Liver (tissue), 9 donors: ENCODE results near the gene THEMIS. TPM values are rescaled to one million over a fixed set of nuclear protein-coding genes. Genes with fewer than 3 reads are reported as not detected.

Experiments
- DNase-seq: peaks from one replicate; pipeline ENCODE4 v3.0.0-alpha.2; 2017; ENCODE audit warnings: low spot score
- H3K27ac ChIP-seq, 2 donors: one replicate each; pipeline ENCODE4 v1.7.0; 2013; ENCODE audit warnings: inconsistent platforms in 2 of 2, low read length in 2 of 2, control low read depth in 1 of 2, low read depth in 1 of 2, mild to moderate bottlenecking in 1 of 2
- H3K27me3 ChIP-seq, 4 donors: one replicate each; pipeline versions ENCODE4 v1.6.1 to v1.7.0; 2013; ENCODE audit warnings: low read length in 3 of 4, inconsistent platforms in 1 of 4, mild to moderate bottlenecking in 1 of 4, moderate library complexity in 1 of 4; ENCODE audit not compliant: control insufficient read depth in 4 of 4, insufficient read depth in 4 of 4
- H3K36me3 ChIP-seq, 4 donors: one replicate each; pipeline versions ENCODE4 v1.6.1 to v1.7.0; 2013; ENCODE audit warnings: low read length in 3 of 4, mild to moderate bottlenecking in 3 of 4, low read depth in 1 of 4, moderate library complexity in 1 of 4; ENCODE audit not compliant: control insufficient read depth in 4 of 4, insufficient read depth in 3 of 4
- H3K4me1 ChIP-seq, 4 donors: one replicate each; pipeline versions ENCODE4 v1.6.1 to v1.7.0; 2013; ENCODE audit warnings: low read length in 3 of 4, mild to moderate bottlenecking in 3 of 4, moderate library complexity in 1 of 4; ENCODE audit not compliant: control insufficient read depth in 4 of 4, insufficient read depth in 4 of 4
- H3K4me3 ChIP-seq, 3 donors: one replicate each; pipeline versions ENCODE4 v1.6.1 to v1.7.0; 2013; ENCODE audit warnings: low read length in 3 of 3, control low read depth in 1 of 3, low read depth in 1 of 3, mild to moderate bottlenecking in 1 of 3
- H3K9ac ChIP-seq, 2 donors: one replicate each; pipeline ENCODE4 v1.7.0; 2013; ENCODE audit warnings: low read length in 2 of 2, mild to moderate bottlenecking in 2 of 2, moderate library complexity in 2 of 2, control low read depth in 1 of 2, low read depth in 1 of 2
- H3K9me3 ChIP-seq, 4 donors: one replicate each; pipeline versions ENCODE4 v1.6.1 to v1.7.0; 2013; ENCODE audit warnings: low read length in 3 of 4; ENCODE audit not compliant: control insufficient read depth in 4 of 4
- EGR1 ChIP-seq, 2 donors: IDR thresholded peaks; 2 replicates each; pipeline ENCODE4 v1.6.1; 2016 to 2018; ENCODE audit warnings: antibody characterized with exemption in 2 of 2, low read depth in 2 of 2
- FOXA1 ChIP-seq: IDR thresholded peaks from 2 replicates; pipeline ENCODE4 v1.6.1; 2016; ENCODE audit warnings: antibody characterized with exemption
- FOXA2 ChIP-seq: IDR thresholded peaks from 2 replicates; pipeline ENCODE4 v1.6.1; 2016; ENCODE audit warnings: antibody characterized with exemption
- GABPA ChIP-seq, 2 donors: IDR thresholded peaks in 1 of 2; conservative IDR thresholded peaks in 1 of 2; 2 replicates each; pipeline ENCODE4 v1.6.1; 2016; ENCODE audit warnings: antibody characterized with exemption in 2 of 2, mild to moderate bottlenecking in 1 of 2, moderate library complexity in 1 of 2
- HNF4A ChIP-seq, 2 donors: conservative IDR thresholded peaks; 2 replicates each; pipeline ENCODE4 v1.6.1; 2016; ENCODE audit warnings: antibody characterized with exemption in 2 of 2, mild to moderate bottlenecking in 2 of 2
- HNF4G ChIP-seq: IDR thresholded peaks from 2 replicates; pipeline ENCODE4 v1.6.1; 2016; ENCODE audit warnings: antibody characterized with exemption
- JUND ChIP-seq, 2 donors: IDR thresholded peaks; 2 replicates each; pipeline ENCODE4 v1.6.1; 2016; ENCODE audit warnings: antibody characterized with exemption in 2 of 2
- MAX ChIP-seq: IDR thresholded peaks from 2 replicates; pipeline ENCODE4 v1.6.1; 2016; ENCODE audit warnings: antibody characterized with exemption
- NR2F2 ChIP-seq: IDR thresholded peaks from 2 replicates; pipeline ENCODE4 v1.6.1; 2016; ENCODE audit warnings: antibody characterized with exemption
- RAD21 ChIP-seq, 2 donors: IDR thresholded peaks; 2 replicates each; pipeline ENCODE4 v1.6.1; 2016; ENCODE audit warnings: antibody characterized with exemption in 2 of 2, mild to moderate bottlenecking in 2 of 2
- RXRA ChIP-seq, 2 donors: IDR thresholded peaks; 2 replicates each; pipeline ENCODE4 v1.6.1; 2017 to 2018; ENCODE audit warnings: antibody characterized with exemption in 2 of 2, mild to moderate bottlenecking in 1 of 2
- SP1 ChIP-seq: IDR thresholded peaks from 2 replicates; pipeline ENCODE4 v1.6.1; 2018; ENCODE audit warnings: antibody characterized with exemption, mild to moderate bottlenecking
- TAF1 ChIP-seq: conservative IDR thresholded peaks from 2 replicates; pipeline ENCODE4 v1.6.1; 2016; ENCODE audit warnings: antibody characterized with exemption, mild to moderate bottlenecking
- YY1 ChIP-seq: IDR thresholded peaks from 2 replicates; pipeline ENCODE4 v1.6.1; 2016; ENCODE audit warnings: antibody characterized with exemption, mild to moderate bottlenecking
- WGBS: extraction: QIAGEN DNeasy Blood & Tissue Kit; methylation state at CpG from one replicate; pipeline ENCODE4 v1.1.7; 2013; 5-methylcytosine and 5-hydroxymethylcytosine counted together
- polyA plus RNA-seq, 2 donors: library from polyadenylated mRNA; stranded (reverse) in 1 of 2; unstranded in 1 of 2; fragments of 200-250 nt in 1 of 2; fragments of >200 nt in 1 of 2; fragmentation: Nextera tagmentation in 1 of 2; extraction: Ambion mirVana in 1 of 2; gene quantifications; one replicate each; pipeline versions ENCODE4 v1.2.1 to v1.2.3, GENCODE V29; 2013 to 2015
- total RNA-seq, 2 donors: library from RNA; depleted of rRNA; stranded (reverse); fragments of >200 nt; gene quantifications; one replicate each; pipeline ENCODE4 v1.2.3, GENCODE V29; 2014
- TF ChIP-seq, protein P1 (sequence below): IDR thresholded peaks from 2 replicates; pipeline ENCODE4 v1.6.1; 2016; ENCODE audit warnings: antibody characterized with exemption
- TF ChIP-seq, protein P2 (sequence below): fragments of 150-350 bp; IDR thresholded peaks from 2 replicates; pipeline ENCODE4 v1.5.1; 2017; ENCODE audit warnings: improper control_type of control experiment, low read depth, low read length; ENCODE audit not compliant: missing input control
- TF ChIP-seq, protein P3 (sequence below): IDR thresholded peaks from 2 replicates; pipeline ENCODE4 v1.6.1; 2016; ENCODE audit warnings: antibody characterized with exemption, mild to moderate bottlenecking
- TF ChIP-seq, protein P4 (sequence below): IDR thresholded peaks from 2 replicates; pipeline ENCODE4 v1.6.1; 2016; ENCODE audit warnings: antibody characterized with exemption
- donor health status: healthy.
- donor health status: healthy.
- donor health status: healthy.
- donor health status: healthy.
- donor health status: healthy.

THEMIS gene
- total and polyA plus RNA-seq, 4 donors, result 0.05 to 0.59 (median 0.21) TPM

- Histone ChIP-seq H3K4me3 (no peak overlapping the region), H3K27ac (no peak overlapping the region), H3K9ac (no peak overlapping the region), H3K36me3 (no peaks in the 10 kb centered on the region), H3K27me3 (no peaks in the 10 kb centered on the region), H3K9me3 (no peaks in the 10 kb centered on the region), H3K4me1 (no peaks in the 10 kb centered on the region)
- no peak for DNase-seq
- 60% methylated on average over 1 of the region's 1 CpG for WGBS
- TF ChIP-seq SP1 (no peak), FOXA2 (no peak), RXRA (IDR thresholded peaks at IDR 0.05) (no peak), JUND (IDR thresholded peaks at IDR 0.05) (no peak), NR2F2 (no peak), TAF1 (no peak), HNF4G (no peak), RAD21 (IDR thresholded peaks at IDR 0.05) (no peak)
- TF ChIP-seq, protein P1, sequence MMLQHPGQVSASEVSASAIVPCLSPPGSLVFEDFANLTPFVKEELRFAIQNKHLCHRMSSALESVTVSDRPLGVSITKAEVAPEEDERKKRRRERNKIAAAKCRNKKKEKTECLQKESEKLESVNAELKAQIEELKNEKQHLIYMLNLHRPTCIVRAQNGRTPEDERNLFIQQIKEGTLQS, result no peak
- TF ChIP-seq, protein P2, sequence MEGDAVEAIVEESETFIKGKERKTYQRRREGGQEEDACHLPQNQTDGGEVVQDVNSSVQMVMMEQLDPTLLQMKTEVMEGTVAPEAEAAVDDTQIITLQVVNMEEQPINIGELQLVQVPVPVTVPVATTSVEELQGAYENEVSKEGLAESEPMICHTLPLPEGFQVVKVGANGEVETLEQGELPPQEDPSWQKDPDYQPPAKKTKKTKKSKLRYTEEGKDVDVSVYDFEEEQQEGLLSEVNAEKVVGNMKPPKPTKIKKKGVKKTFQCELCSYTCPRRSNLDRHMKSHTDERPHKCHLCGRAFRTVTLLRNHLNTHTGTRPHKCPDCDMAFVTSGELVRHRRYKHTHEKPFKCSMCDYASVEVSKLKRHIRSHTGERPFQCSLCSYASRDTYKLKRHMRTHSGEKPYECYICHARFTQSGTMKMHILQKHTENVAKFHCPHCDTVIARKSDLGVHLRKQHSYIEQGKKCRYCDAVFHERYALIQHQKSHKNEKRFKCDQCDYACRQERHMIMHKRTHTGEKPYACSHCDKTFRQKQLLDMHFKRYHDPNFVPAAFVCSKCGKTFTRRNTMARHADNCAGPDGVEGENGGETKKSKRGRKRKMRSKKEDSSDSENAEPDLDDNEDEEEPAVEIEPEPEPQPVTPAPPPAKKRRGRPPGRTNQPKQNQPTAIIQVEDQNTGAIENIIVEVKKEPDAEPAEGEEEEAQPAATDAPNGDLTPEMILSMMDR, result no peak
- TF ChIP-seq, protein P3, sequence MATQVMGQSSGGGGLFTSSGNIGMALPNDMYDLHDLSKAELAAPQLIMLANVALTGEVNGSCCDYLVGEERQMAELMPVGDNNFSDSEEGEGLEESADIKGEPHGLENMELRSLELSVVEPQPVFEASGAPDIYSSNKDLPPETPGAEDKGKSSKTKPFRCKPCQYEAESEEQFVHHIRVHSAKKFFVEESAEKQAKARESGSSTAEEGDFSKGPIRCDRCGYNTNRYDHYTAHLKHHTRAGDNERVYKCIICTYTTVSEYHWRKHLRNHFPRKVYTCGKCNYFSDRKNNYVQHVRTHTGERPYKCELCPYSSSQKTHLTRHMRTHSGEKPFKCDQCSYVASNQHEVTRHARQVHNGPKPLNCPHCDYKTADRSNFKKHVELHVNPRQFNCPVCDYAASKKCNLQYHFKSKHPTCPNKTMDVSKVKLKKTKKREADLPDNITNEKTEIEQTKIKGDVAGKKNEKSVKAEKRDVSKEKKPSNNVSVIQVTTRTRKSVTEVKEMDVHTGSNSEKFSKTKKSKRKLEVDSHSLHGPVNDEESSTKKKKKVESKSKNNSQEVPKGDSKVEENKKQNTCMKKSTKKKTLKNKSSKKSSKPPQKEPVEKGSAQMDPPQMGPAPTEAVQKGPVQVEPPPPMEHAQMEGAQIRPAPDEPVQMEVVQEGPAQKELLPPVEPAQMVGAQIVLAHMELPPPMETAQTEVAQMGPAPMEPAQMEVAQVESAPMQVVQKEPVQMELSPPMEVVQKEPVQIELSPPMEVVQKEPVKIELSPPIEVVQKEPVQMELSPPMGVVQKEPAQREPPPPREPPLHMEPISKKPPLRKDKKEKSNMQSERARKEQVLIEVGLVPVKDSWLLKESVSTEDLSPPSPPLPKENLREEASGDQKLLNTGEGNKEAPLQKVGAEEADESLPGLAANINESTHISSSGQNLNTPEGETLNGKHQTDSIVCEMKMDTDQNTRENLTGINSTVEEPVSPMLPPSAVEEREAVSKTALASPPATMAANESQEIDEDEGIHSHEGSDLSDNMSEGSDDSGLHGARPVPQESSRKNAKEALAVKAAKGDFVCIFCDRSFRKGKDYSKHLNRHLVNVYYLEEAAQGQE, result no peak
- TF ChIP-seq, protein P4, sequence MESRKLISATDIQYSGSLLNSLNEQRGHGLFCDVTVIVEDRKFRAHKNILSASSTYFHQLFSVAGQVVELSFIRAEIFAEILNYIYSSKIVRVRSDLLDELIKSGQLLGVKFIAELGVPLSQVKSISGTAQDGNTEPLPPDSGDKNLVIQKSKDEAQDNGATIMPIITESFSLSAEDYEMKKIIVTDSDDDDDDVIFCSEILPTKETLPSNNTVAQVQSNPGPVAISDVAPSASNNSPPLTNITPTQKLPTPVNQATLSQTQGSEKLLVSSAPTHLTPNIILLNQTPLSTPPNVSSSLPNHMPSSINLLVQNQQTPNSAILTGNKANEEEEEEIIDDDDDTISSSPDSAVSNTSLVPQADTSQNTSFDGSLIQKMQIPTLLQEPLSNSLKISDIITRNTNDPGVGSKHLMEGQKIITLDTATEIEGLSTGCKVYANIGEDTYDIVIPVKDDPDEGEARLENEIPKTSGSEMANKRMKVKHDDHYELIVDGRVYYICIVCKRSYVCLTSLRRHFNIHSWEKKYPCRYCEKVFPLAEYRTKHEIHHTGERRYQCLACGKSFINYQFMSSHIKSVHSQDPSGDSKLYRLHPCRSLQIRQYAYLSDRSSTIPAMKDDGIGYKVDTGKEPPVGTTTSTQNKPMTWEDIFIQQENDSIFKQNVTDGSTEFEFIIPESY, result no peak
These were observed 108.2 kb downstream of the THEMIS start for GRCh38 chr6:127792616-127793015.

DNA sequence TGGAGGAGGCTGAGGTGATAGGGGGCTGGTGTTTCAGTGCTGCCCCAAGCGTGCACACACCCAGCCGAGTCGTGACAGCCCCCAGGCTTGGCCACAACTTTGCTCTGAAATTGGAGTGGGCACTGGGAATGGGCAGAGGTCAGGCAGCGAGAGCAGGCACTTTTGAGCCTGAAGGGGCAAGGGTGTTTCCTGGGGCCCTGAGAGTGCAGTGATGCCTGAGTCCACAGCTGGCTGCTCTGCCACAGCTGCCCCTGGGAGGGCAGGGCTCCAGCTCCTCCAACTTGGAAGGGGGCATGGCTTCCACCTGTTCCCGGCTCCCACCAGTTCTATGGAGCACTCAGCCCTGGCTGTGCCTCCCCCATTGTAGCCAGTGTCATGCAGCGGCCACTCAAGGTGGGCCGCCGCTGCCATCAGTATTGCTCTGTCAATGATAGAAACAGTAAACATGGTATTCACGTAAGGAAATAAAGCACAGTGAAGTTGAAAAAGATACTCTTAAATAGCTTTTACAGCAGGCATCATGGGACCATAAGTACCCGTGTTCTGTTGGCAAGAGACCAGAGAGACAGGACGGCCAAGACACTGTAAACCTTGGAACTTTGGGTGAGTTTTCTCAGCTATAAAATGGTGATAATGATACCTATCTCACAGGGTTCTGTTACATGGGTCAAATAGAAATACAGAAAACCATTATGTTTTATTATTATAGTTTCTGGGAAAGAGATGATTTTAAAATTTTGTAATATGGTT, 108.9 kb downstream of the THEMIS start:
- H3K9me3 ChIP-seq, result no peaks in the 10 kb centered on the region
- H3K27me3 ChIP-seq, result no peaks in the 10 kb centered on the region
- H3K36me3 ChIP-seq, result no peaks in the 10 kb centered on the region
- no peak overlapping the region for H3K4me3 ChIP-seq
- WGBS, result 82% methylated on average over 11 of the region's 11 CpGs
- DNase-seq, result no peak
- H3K4me1 ChIP-seq, result no peaks in the 10 kb centered on the region
- no peak overlapping the region for H3K27ac ChIP-seq
- H3K9ac ChIP-seq, result no peak overlapping the region
- TF ChIP-seq JUND (IDR thresholded peaks at IDR 0.05) (no peak), FOXA1 (no peak), RAD21 (IDR thresholded peaks at IDR 0.05) (no peak), YY1 (no peak), RXRA (IDR thresholded peaks at IDR 0.05) (no peak), MAX (no peak), HNF4A (conservative IDR thresholded peaks at IDR 0.05) (no peak), GABPA (IDR thresholded peaks at IDR 0.05 in 1 of 2, conservative IDR thresholded peaks at IDR 0.05 in 1 of 2) (no peak), FOXA2 (no peak), SP1 (no peak), EGR1 (IDR thresholded peaks at IDR 0.05; ENCODE audit: low read depth in 2 of 2) (no peak), NR2F2 (no peak), HNF4G (no peak)
- TF ChIP-seq, protein P4, result no peak
- TF ChIP-seq, protein P2, result no peak
- TF ChIP-seq, protein P1, result no peak
